ENCODE data around the gene PLCG2.

GRCh38 chr16:81843243-81843582 lies 64.1 kb downstream of the PLCG2 start:
- TF ChIP-seq CEBPB (IDR thresholded peaks at IDR 0.05): 0 out of 2 replicates have a peak, but pooled peaks have one; percentile 25
- no peak for TF ChIP-seq RAD21 (IDR thresholded peaks at IDR 0.05; ENCODE audit: low read depth)
- TF ChIP-seq USF1 (IDR thresholded peaks at IDR 0.05): no peak
- no peak for TF ChIP-seq TEAD4 (IDR thresholded peaks at IDR 0.05)
- TF ChIP-seq EP300 (IDR thresholded peaks at IDR 0.05; ENCODE audit: borderline replicate concordance): no peak
- TF ChIP-seq MAX (IDR thresholded peaks at IDR 0.05): no peak
- no peak for TF ChIP-seq YY1 (IDR thresholded peaks at IDR 0.05; ENCODE audit: low read depth)
- no peak for TF ChIP-seq FOXM1 (IDR thresholded peaks at IDR 0.05; ENCODE audit: borderline replicate concordance, low read depth)
- TF ChIP-seq TAF1 (IDR thresholded peaks at IDR 0.05; ENCODE audit: low read depth): no peak
- no peak for TF ChIP-seq ZBTB7A (IDR thresholded peaks at IDR 0.05; ENCODE audit: low read depth)
- no peak for TF ChIP-seq TCF12 (IDR thresholded peaks at IDR 0.05; ENCODE audit: low read depth)
